Measurements from ENCODE around the gene NEMP1.

DNA sequence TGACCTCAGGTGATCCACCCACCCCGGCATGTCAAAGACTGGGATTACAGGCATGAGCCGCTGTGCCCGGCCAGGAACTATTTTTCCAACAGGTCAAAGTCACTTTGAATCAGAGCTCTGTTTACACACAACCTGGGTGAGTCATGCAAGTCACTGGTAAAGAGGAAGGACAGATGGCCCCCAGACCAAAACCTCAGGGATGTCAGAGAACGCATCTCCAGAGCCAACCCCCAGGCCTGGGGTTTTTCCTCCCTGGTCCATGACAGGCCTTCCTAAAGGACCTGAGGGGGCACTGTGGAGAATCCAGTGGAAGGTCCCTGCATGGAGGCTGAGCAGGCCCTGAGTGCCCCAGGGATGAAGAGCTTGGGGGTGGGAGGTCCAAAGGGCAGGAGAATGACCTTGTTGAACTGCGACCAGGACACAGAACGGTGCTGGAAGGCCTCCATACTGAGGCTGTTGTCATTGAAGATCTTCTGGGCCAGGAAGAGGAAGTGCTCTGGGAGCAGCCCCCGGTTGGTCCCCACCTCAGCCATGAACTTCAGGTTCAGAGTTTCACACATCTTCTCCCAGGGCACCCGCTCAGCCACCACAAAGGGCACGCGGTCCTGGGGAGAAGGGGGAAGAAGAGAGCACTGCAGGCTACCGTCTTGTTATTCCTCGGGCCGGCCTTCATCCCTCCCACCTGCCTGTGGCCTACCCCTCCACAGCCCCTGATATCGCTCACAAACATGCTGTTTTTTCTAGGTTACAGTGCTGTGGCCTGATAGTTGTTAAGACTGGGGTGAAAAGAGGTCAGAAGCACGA, 23.5 kb upstream of the NEMP1 start:
- no peak for TF ChIP-seq RFX5 (IDR thresholded peaks at IDR 0.05)
- TF ChIP-seq CTCF (IDR thresholded peaks at IDR 0.05), result no peak
- TF ChIP-seq USF2 (IDR thresholded peaks at IDR 0.05), result no peak
- no peak for TF ChIP-seq POLR2A (IDR thresholded peaks at IDR 0.05; ENCODE audit: low read length)
- TF ChIP-seq TP53 (CRISPR knock-in tag; IDR thresholded peaks at IDR 0.05), result no peak
- no peak for TF ChIP-seq HDAC2 (IDR thresholded peaks at IDR 0.05)
